Measurements from ENCODE around the gene LNPK. TPM values are rescaled to one million over a fixed set of nuclear protein-coding genes. Genes with fewer than 3 reads are reported as not detected.

Gene LNPK
- total RNA-seq, 1 experiment from 2014 or later: 10.3 TPM

DNA sequence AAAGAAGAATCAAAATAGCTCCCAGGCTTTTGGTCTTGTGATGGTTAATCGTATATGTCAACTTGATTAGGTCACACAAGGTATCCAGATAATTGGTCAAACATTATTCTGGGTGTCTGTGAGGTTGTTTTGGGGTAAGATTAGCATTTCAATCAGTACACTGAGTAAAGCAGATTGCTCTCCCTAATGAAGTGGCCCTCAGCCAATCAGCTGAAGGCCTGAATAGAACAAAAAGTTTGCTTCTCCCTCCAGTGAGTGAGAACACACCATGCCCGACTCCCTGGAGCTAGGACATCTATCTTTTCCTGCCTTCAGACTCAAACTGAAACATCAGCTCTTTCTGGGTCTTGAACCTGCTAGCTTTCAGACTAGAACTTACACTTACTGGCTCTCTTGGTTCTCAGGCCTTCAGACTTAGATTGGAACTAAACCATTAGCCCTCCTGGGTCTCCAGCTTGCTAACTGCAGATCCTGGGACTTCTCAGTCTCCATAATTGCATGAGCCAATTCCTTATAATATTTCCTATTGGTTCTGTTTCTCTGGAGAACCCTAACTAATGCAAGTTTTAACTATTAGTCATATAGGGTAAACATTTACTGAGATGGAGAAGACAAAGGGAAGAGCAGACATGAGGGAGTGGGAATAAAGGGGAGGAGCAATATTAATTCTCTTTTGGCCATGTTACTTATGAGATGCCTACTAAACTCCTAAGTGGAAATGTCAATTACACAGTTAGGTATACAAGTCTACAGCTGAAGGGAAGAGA is 25.5 kb downstream of the LNPK start (continued):
- TF ChIP-seq, protein P1, sequence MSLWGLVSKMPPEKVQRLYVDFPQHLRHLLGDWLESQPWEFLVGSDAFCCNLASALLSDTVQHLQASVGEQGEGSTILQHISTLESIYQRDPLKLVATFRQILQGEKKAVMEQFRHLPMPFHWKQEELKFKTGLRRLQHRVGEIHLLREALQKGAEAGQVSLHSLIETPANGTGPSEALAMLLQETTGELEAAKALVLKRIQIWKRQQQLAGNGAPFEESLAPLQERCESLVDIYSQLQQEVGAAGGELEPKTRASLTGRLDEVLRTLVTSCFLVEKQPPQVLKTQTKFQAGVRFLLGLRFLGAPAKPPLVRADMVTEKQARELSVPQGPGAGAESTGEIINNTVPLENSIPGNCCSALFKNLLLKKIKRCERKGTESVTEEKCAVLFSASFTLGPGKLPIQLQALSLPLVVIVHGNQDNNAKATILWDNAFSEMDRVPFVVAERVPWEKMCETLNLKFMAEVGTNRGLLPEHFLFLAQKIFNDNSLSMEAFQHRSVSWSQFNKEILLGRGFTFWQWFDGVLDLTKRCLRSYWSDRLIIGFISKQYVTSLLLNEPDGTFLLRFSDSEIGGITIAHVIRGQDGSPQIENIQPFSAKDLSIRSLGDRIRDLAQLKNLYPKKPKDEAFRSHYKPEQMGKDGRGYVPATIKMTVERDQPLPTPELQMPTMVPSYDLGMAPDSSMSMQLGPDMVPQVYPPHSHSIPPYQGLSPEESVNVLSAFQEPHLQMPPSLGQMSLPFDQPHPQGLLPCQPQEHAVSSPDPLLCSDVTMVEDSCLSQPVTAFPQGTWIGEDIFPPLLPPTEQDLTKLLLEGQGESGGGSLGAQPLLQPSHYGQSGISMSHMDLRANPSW (CRISPR knock-in tag; conservative IDR thresholded peaks at IDR 0.05; ENCODE audit: low read depth): no peak
- TF ChIP-seq EMX1 (CRISPR knock-in tag; IDR thresholded peaks at IDR 0.05) (no peak), ZNF396 (CRISPR knock-in tag; IDR thresholded peaks at IDR 0.05; ENCODE audit: borderline replicate concordance) (no peak)
- TF ChIP-seq, protein P2, sequence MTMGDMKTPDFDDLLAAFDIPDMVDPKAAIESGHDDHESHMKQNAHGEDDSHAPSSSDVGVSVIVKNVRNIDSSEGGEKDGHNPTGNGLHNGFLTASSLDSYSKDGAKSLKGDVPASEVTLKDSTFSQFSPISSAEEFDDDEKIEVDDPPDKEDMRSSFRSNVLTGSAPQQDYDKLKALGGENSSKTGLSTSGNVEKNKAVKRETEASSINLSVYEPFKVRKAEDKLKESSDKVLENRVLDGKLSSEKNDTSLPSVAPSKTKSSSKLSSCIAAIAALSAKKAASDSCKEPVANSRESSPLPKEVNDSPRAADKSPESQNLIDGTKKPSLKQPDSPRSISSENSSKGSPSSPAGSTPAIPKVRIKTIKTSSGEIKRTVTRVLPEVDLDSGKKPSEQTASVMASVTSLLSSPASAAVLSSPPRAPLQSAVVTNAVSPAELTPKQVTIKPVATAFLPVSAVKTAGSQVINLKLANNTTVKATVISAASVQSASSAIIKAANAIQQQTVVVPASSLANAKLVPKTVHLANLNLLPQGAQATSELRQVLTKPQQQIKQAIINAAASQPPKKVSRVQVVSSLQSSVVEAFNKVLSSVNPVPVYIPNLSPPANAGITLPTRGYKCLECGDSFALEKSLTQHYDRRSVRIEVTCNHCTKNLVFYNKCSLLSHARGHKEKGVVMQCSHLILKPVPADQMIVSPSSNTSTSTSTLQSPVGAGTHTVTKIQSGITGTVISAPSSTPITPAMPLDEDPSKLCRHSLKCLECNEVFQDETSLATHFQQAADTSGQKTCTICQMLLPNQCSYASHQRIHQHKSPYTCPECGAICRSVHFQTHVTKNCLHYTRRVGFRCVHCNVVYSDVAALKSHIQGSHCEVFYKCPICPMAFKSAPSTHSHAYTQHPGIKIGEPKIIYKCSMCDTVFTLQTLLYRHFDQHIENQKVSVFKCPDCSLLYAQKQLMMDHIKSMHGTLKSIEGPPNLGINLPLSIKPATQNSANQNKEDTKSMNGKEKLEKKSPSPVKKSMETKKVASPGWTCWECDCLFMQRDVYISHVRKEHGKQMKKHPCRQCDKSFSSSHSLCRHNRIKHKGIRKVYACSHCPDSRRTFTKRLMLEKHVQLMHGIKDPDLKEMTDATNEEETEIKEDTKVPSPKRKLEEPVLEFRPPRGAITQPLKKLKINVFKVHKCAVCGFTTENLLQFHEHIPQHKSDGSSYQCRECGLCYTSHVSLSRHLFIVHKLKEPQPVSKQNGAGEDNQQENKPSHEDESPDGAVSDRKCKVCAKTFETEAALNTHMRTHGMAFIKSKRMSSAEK (CRISPR knock-in tag; IDR thresholded peaks at IDR 0.05; ENCODE audit: borderline replicate concordance): no peak

DNA sequence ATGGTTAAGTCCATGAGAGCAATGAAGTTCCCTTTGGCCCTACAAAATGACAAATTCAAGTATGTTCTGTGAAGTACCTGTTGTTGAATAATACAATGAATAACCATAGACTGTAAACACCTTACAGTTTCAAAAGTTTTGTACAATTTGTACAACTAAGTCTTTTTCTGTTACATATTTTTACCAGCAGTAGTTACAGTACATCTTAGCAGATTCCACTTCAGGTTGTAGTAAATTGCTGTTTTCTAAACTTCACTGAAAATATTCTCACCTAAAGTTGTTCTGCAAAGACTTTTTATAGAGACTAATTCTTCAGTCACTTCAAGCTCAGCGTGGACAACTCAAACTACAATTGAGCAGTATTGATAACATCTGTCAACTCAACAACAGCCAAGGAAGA is 28.7 kb downstream of the LNPK start:
- Mint-ChIP-seq H3K36me3 (peaks cover 8% of the 10 kb centered on the region), H3K9me3 (peaks cover 4% of the 10 kb centered on the region), H3K4me3 (no peak overlapping the region), H3K27ac (no peak overlapping the region), H3K4me1 (peaks cover 4% of the 10 kb centered on the region), H3K27me3 (ENCODE audit: low read depth) (no peaks in the 10 kb centered on the region)
- POLR2A ChIA-PET: no interaction called here
- ATAC-seq (no peak), DNase-seq (ENCODE audit: low spot score) (no peak)
- CTCF ChIA-PET: no interaction called here
- TF ChIP-seq, protein P3, sequence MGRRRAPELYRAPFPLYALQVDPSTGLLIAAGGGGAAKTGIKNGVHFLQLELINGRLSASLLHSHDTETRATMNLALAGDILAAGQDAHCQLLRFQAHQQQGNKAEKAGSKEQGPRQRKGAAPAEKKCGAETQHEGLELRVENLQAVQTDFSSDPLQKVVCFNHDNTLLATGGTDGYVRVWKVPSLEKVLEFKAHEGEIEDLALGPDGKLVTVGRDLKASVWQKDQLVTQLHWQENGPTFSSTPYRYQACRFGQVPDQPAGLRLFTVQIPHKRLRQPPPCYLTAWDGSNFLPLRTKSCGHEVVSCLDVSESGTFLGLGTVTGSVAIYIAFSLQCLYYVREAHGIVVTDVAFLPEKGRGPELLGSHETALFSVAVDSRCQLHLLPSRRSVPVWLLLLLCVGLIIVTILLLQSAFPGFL (CRISPR knock-in tag; IDR thresholded peaks at IDR 0.05; ENCODE audit: borderline replicate concordance): no peak
- TF ChIP-seq, protein P4, sequence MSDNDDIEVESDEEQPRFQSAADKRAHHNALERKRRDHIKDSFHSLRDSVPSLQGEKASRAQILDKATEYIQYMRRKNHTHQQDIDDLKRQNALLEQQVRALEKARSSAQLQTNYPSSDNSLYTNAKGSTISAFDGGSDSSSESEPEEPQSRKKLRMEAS (CRISPR knock-in tag; IDR thresholded peaks at IDR 0.05): no peak

DNA sequence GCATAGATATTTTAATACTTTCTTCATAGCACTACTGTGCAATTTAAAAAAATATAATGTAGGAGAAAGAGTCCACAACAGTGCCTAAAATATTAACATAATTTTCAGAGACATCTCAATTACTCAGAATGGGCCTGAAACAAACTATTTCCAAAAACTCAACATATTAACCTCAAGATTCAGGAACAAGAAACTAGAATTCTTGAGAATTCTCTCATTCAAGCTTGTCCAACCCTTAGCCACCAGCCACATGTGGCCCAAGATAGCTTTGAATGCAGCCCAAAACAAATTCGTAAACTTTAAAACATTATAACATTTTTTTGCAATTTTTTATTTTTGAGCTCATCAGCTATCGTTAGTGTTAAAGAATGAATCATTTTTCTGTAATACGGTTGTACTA is 35.2 kb downstream of the LNPK start:
- peaks cover 8% of the 10 kb centered on the region for H3K9me3 Mint-ChIP-seq
- no peak for ATAC-seq
- no peak for DNase-seq (ENCODE audit: low spot score)
- ChIA-PET CTCF (no interaction called here), POLR2A (no interaction called here)
- no peaks in the 10 kb centered on the region for H3K4me1 Mint-ChIP-seq
- H3K4me3 Mint-ChIP-seq: no peak overlapping the region
- TF ChIP-seq, protein P5, sequence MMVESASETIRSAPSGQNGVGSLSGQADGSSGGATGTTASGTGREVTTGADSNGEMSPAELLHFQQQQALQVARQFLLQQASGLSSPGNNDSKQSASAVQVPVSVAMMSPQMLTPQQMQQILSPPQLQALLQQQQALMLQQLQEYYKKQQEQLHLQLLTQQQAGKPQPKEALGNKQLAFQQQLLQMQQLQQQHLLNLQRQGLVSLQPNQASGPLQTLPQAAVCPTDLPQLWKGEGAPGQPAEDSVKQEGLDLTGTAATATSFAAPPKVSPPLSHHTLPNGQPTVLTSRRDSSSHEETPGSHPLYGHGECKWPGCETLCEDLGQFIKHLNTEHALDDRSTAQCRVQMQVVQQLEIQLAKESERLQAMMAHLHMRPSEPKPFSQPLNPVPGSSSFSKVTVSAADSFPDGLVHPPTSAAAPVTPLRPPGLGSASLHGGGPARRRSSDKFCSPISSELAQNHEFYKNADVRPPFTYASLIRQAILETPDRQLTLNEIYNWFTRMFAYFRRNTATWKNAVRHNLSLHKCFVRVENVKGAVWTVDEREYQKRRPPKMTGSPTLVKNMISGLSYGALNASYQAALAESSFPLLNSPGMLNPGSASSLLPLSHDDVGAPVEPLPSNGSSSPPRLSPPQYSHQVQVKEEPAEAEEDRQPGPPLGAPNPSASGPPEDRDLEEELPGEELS (CRISPR knock-in tag; IDR thresholded peaks at IDR 0.05): no peak
- TF ChIP-seq TCF7 (CRISPR knock-in tag; IDR thresholded peaks at IDR 0.05; ENCODE audit: low read depth): no peak
- no peak for TF ChIP-seq PRRX2 (CRISPR knock-in tag; IDR thresholded peaks at IDR 0.05)
- TF ChIP-seq SMAD3 (CRISPR knock-in tag; IDR thresholded peaks at IDR 0.05; ENCODE audit: borderline replicate concordance): no peak
- TF ChIP-seq ELF4 (CRISPR knock-in tag; IDR thresholded peaks at IDR 0.05; ENCODE audit: low read depth): no peak
- TF ChIP-seq MXD4 (CRISPR knock-in tag; IDR thresholded peaks at IDR 0.05; ENCODE audit: borderline replicate concordance): no peak
- no peak for TF ChIP-seq ZNF263 (CRISPR knock-in tag; IDR thresholded peaks at IDR 0.05; ENCODE audit: low read depth)
- H3K27me3 Mint-ChIP-seq (ENCODE audit: low read depth): no peaks in the 10 kb centered on the region
- no peak overlapping the region for H3K27ac Mint-ChIP-seq
- peaks cover 16% of the 10 kb centered on the region for H3K36me3 Mint-ChIP-seq

Measured in WTC11 (cell line).